Fibroblast of pulmonary artery (primary cell): ENCODE measurements around the gene NHLRC4.
A peak's percentile ranks its signal among the peaks of the same experiment; 100 is the strongest.
"Not testable (repeated sequence)": the region's sequence is repeated elsewhere in the genome, so short reads cannot be mapped to it uniquely, and the experiment has no call there.

Source experiments
- DNase-seq: peaks from one replicate; pipeline ENCODE4 v3.0.0-alpha.2; 2010; ENCODE audit warnings: low read depth
- H3K4me3 ChIP-seq: replicated peaks from 2 replicates; pipeline ENCODE4 v1.5.1; 2011; ENCODE audit warnings: low read depth, mild to moderate bottlenecking, control low read depth, low read length, moderate library complexity
- TF ChIP-seq, protein P1 (sequence below): IDR thresholded peaks from 2 replicates; pipeline ENCODE4 v1.5.1; 2011; ENCODE audit warnings: mild to moderate bottlenecking, control low read depth, low read length, inconsistent platforms; ENCODE audit errors: missing control alignments

NHLRC4 gene

DNA sequence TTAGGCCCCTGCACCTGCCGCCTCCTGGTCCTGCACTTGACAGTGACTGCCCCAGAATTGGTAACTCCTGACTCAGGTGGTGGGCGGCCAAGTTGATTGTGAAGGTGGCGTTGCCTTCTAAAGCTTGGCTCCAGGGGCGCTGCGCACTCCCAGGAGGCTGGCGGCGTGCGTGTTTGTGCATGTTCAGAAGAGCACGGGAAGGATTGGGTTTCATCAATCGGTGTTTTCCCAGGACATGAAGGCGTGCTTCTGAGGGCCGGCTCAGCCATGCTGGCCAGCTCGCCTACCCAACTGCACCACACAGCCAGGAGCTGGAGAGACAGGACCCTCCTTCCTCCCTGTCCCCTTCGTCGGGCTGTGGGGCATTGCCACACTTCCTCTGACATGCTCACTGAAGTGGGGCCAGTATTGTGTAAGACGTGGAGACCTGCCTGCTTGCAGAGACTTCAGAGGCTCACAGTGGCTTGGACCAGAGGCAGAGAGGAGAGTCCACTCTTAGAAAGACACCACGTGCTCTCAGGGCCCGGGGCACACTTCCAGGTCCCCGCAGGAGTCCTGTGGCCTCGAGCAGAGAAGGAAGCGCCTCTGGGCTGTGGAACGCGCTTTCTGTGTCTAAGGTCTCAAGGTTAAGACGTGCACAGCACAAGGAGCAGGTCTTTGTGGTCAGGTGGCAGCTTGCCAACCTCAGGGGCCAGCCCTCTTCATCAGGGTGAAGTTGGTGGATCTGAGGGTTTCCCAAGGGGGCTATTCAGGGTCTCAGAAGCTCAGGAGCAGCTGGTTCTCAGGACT lies 25.9 kb downstream of the NHLRC4 start:
- H3K4me3 ChIP-seq = no peak overlapping the region
- TF ChIP-seq, protein P1, sequence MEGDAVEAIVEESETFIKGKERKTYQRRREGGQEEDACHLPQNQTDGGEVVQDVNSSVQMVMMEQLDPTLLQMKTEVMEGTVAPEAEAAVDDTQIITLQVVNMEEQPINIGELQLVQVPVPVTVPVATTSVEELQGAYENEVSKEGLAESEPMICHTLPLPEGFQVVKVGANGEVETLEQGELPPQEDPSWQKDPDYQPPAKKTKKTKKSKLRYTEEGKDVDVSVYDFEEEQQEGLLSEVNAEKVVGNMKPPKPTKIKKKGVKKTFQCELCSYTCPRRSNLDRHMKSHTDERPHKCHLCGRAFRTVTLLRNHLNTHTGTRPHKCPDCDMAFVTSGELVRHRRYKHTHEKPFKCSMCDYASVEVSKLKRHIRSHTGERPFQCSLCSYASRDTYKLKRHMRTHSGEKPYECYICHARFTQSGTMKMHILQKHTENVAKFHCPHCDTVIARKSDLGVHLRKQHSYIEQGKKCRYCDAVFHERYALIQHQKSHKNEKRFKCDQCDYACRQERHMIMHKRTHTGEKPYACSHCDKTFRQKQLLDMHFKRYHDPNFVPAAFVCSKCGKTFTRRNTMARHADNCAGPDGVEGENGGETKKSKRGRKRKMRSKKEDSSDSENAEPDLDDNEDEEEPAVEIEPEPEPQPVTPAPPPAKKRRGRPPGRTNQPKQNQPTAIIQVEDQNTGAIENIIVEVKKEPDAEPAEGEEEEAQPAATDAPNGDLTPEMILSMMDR = no peak
- peak; percentile 47 for DNase-seq

DNA sequence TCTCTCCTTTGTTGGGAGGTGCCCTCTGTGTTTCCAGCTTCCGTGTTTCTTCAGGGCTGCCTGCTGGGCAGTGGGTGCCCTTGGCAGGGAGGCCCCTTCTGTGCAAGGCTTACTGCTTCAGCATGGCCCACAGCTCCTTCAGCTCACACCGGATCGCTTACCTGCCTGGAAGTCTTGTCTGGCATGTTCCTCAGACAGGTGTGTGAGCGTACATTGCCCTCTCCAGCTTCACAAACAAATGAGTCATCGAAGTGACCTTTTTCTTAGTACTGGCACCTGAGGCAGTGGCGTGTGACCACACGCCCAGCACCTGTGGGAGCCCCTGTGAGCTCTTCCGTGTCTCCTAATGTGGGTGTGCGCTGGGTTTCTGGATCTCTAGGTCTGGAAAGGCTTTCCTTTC lies 26.6 kb downstream of the NHLRC4 start:
- no peak overlapping the region for H3K4me3 ChIP-seq
- TF ChIP-seq, protein P1 = no peak
- no peak for DNase-seq

DNA sequence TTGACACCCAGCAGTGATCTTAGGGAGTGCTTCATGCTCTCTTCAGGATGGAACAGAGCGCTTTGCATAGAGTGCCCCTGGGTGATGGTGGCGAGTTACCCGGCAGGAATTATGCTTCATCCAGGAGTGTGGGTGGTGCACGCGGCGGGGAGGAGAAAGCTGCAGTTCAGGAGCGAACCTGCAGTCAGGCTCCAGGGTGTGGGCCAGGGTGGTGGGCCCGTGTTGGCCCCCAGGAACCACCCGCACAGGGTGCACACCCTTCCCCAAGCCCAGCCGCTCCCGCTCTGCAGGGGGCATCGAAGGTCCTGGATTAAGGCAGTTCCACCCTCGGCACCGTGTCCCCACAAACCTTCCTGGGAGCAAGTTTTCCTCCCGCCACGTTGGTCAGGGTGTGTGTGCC lies 27.0 kb downstream of the NHLRC4 start:
- no peak overlapping the region for H3K4me3 ChIP-seq

DNA sequence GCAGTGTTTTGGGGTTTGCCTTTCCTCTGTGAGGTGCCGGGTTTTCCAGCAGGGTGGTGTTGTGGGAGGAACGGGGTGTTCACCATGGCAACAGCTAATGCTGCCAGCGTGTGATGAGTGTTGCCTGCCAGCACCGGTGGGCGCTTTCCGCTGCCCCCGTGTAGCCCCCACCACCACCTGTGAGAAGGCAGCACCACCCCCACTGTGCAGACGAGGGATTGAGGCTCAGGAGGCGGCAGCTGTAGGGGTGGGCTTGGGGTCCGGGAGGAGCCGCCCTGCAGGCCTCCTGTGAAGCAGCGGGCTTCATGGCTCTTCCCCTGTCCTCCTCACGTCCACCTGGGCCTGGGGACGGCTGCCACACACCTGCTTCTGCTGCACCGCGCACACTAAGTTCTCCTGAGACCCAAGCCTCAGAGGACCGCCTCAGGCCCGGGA lies 28.3 kb downstream of the NHLRC4 start:
- no peak for DNase-seq
- TF ChIP-seq, protein P1 = no peak
- no peak overlapping the region for H3K4me3 ChIP-seq

More for the DNA sequence above, 27.0 kb downstream of the NHLRC4 start:
- TF ChIP-seq, protein P1 = no peak
- no peak for DNase-seq

DNA sequence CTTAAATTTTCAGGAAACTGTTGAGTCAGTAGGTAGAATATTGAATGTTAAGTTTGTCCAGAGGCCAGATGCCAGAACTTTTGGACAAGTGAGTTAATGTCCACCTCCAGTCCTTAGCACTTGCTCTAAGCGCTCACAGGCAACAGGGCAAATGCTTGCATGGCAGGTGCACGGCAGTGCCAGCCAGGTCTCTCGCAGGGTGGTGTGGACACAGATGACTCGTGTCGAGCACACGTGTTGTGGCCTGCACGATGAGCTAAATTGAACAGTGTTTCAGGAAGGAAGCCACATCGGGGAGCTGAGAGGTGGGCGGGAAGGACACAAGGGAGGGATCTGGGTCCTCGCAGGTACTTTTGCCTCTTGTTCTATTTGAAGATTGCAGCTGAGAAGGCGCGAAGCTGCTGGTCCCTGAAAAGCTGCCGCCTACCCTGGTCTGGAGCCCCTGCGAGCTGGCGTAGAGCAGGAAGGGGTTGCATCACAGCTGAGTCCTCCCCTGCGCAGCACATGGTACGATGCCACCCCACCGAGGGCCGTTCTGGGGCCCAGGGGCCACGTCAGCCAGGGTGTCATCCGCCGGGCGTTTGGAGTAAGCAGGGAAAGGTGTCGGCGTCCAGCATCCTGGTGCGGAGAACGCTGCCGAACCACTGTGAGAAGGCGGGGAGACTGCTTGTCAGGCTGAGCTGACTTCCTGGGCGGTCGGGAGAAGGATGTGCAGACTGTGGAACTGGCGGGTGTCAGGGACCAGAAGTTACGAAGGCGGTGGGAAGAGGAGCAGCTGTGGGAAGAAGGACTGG lies 29.3 kb downstream of the NHLRC4 start:
- H3K4me3 ChIP-seq = no peak overlapping the region
- DNase-seq = no peak
- TF ChIP-seq, protein P1 = no peak

DNA sequence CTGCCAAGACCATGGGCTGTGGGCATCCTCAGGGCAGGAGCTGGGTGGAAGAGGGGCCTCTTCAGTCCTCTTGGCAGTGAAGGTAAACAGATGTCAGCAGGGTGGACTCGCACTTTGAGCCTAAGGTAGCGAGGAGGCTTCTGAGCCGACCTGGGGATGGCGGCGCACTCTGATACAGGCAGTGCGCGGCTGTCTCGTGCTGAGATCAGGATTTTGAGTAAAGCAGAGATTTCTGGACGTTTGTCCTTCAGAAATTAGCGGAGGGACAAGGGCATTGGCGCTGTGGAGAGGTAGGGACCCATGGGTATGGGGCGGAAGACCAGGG lies 29.9 kb downstream of the NHLRC4 start:
- TF ChIP-seq, protein P1 = no peak
- H3K4me3 ChIP-seq = no peak overlapping the region
- DNase-seq = no peak

DNA sequence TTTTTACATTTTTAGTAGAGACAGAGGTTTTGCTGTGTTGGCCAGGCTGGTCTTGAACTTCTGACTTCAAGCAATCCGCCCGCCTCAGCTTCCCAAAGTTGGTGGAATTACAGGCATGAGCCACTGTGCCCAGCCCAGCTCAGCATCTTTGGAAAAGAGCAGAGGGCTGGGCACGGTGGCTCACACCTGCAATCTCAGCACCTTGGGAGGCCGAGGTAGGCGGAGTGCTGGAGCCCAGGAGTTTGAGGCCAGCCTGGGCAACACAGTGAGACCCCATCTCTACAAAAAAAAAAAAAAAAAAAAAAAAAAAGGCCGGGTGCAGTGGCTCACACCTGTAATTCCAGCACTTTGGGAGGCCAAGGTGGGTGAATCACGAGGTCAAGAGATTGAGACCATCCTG lies 30.9 kb downstream of the NHLRC4 start:
- H3K4me3 ChIP-seq = not testable (repeated sequence)

More for the DNA sequence above, 30.9 kb downstream of the NHLRC4 start:
- not testable (repeated sequence) for DNase-seq
